ENCODE measurements around the gene FRA10AC1. TPM values are rescaled to one million over a fixed set of nuclear protein-coding genes. Genes with fewer than 3 reads are reported as not detected.

The FRA10AC1 gene
- total RNA-seq, 1 donor from 2014 or later: 17.7 TPM

DNA sequence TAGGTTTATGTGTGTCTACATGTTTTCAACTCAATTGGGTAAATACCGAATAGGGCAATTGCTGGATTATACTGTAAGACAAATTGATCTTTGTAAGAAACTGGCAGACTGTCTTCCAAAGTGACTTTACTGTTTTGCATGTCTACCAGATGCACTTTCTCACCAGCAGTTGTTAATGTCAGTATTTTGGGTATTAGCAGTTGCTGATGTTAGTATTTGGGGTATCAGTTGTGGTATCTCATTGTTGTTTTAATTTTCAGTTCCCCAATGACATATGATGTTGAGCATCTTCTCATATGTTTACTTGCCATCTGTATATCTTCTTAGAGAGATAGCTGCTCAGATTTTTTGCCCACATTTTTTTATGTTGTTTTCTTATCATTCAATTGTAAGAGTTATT, 79.5 kb downstream of the FRA10AC1 start:
- H3K4me3 Mint-ChIP-seq (ENCODE audit: unreplicated experiment): no peak overlapping the region
- H3K4me1 Mint-ChIP-seq (ENCODE audit: low read depth, unreplicated experiment): no peaks in the 10 kb centered on the region
- DNase-seq: no peak
- no peaks in the 10 kb centered on the region for H3K9me3 Mint-ChIP-seq (ENCODE audit: unreplicated experiment)
- H3K27me3 Mint-ChIP-seq (ENCODE audit: unreplicated experiment): peaks cover 2% of the 10 kb centered on the region
- TF ChIP-seq, protein P1, sequence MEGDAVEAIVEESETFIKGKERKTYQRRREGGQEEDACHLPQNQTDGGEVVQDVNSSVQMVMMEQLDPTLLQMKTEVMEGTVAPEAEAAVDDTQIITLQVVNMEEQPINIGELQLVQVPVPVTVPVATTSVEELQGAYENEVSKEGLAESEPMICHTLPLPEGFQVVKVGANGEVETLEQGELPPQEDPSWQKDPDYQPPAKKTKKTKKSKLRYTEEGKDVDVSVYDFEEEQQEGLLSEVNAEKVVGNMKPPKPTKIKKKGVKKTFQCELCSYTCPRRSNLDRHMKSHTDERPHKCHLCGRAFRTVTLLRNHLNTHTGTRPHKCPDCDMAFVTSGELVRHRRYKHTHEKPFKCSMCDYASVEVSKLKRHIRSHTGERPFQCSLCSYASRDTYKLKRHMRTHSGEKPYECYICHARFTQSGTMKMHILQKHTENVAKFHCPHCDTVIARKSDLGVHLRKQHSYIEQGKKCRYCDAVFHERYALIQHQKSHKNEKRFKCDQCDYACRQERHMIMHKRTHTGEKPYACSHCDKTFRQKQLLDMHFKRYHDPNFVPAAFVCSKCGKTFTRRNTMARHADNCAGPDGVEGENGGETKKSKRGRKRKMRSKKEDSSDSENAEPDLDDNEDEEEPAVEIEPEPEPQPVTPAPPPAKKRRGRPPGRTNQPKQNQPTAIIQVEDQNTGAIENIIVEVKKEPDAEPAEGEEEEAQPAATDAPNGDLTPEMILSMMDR (IDR thresholded peaks at IDR 0.05; ENCODE audit: partially characterized antibody, unreplicated experiment): no peak
- H3K36me3 Mint-ChIP-seq (ENCODE audit: unreplicated experiment): peaks cover 4% of the 10 kb centered on the region
- no peak overlapping the region for H3K27ac Mint-ChIP-seq (ENCODE audit: unreplicated experiment)

DNA sequence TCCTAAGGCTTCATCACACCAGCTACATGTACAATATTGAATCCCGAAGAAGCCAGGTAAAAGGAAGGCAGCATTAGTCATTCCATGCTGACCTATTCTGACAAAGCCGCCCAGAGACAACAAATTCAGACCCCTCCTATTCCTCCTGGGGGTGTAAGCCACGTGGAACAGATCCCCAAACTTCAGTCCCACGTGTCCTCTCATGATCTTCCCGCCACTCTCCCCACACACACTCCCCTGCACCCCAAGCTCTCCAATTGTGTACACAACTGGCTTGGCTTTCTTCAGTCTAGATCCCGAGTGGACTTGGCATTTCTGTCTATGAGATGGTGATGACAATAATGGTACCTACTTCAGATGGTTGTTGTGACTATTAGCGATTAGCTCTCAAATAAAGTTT, 81.5 kb downstream of the FRA10AC1 start:
- no peaks in the 10 kb centered on the region for H3K9me3 Mint-ChIP-seq (ENCODE audit: unreplicated experiment)
- no peaks in the 10 kb centered on the region for H3K4me1 Mint-ChIP-seq (ENCODE audit: low read depth, unreplicated experiment)
- TF ChIP-seq, protein P1 (IDR thresholded peaks at IDR 0.05; ENCODE audit: partially characterized antibody, unreplicated experiment): no peak
- no peak for DNase-seq
- H3K4me3 Mint-ChIP-seq (ENCODE audit: unreplicated experiment): no peak overlapping the region
- H3K27me3 Mint-ChIP-seq (ENCODE audit: unreplicated experiment): peaks cover 2% of the 10 kb centered on the region
- H3K36me3 Mint-ChIP-seq (ENCODE audit: unreplicated experiment): peaks cover 4% of the 10 kb centered on the region
- H3K27ac Mint-ChIP-seq (ENCODE audit: unreplicated experiment): no peak overlapping the region

Other genes with a start within 250 kb of the FRA10AC1 start
- gene MYOF, start 220.3 kb downstream of the FRA10AC1 start, total RNA-seq (ENCODE audit: unreplicated experiment): 0.42 TPM
- gene CEP55, start 206.0 kb downstream of the FRA10AC1 start, total RNA-seq (ENCODE audit: unreplicated experiment): 6.0 TPM
- not detected for gene FFAR4, start 135.9 kb downstream of the FRA10AC1 start, total RNA-seq (ENCODE audit: unreplicated experiment)
- gene RBP4, start 101.4 kb downstream of the FRA10AC1 start, total RNA-seq (ENCODE audit: unreplicated experiment): not detected
- gene PDE6C, start 90.1 kb downstream of the FRA10AC1 start, total RNA-seq (ENCODE audit: unreplicated experiment): not detected
- gene LGI1, start 55.3 kb upstream of the FRA10AC1 start, total RNA-seq (ENCODE audit: unreplicated experiment): 174 TPM
- 3.0 TPM for gene SLC35G1, start 191.4 kb upstream of the FRA10AC1 start, total RNA-seq (ENCODE audit: unreplicated experiment)